Type B pancreatic cell (in vitro differentiated cells): ENCODE data around the gene EGR2. TPM values are rescaled to one million over a fixed set of nuclear protein-coding genes. Genes with fewer than 3 reads are reported as not detected.

ENCODE experiments used
- DNase-seq: peaks from one replicate; pipeline ENCODE4 v3.0.0; 2021; ENCODE audit warnings: mixed read lengths; ENCODE audit not compliant: unreplicated experiment; ENCODE audit errors: extremely low spot score
- H3K27ac Mint-ChIP-seq: 2 replicates; pipeline ENCODE4 v1.8.0; 2021; ENCODE audit warnings: mild to moderate bottlenecking, mixed read lengths
- H3K27me3 Mint-ChIP-seq: 2 replicates; pipeline ENCODE4 v1.8.0; 2021; ENCODE audit warnings: mixed read lengths
- H3K36me3 Mint-ChIP-seq: 2 replicates; pipeline ENCODE4 v1.8.0; 2021; ENCODE audit warnings: mixed read lengths
- H3K4me1 Mint-ChIP-seq: one replicate; pipeline ENCODE4 v1.8.0; 2021; ENCODE audit warnings: mixed read lengths; ENCODE audit not compliant: unreplicated experiment
- H3K4me3 Mint-ChIP-seq: 2 replicates; pipeline ENCODE4 v1.8.0; 2021; ENCODE audit warnings: mild to moderate bottlenecking, mixed read lengths
- H3K9me3 Mint-ChIP-seq: 2 replicates; pipeline ENCODE4 v1.8.0; 2021; ENCODE audit warnings: mixed read lengths
- CTCF ChIP-seq: fragments of 200-600 bp; sonication (generic); conservative IDR thresholded peaks from 2 replicates; pipeline ENCODE4 v1.5.0; 2021; ENCODE audit warnings: antibody characterized with exemption, mild to moderate bottlenecking
- total RNA-seq: library from RNA; stranded (reverse); gene quantifications from 2 replicates; pipeline ENCODE4 v1.2.1, GENCODE V29; 2021; ENCODE audit warnings: low replicate concordance

Gene EGR2
- total RNA-seq, 1 donor from 2014 or later = 26.7 TPM

GRCh38 chr10:62795100-62795499 lies 21.1 kb downstream of the EGR2 start:
- Mint-ChIP-seq H3K36me3 (no peaks in the 10 kb centered on the region), H3K27ac (no peak overlapping the region), H3K9me3 (no peaks in the 10 kb centered on the region), H3K4me3 (no peak overlapping the region), H3K4me1 (no peaks in the 10 kb centered on the region), H3K27me3 (peaks cover 30% of the 10 kb centered on the region)
- no peak for DNase-seq
- no peak for TF ChIP-seq CTCF

- H3K4me1 Mint-ChIP-seq = peaks cover 7% of the 10 kb centered on the region
- H3K27me3 Mint-ChIP-seq = peaks cover 29% of the 10 kb centered on the region
- TF ChIP-seq CTCF = no peak
- H3K36me3 Mint-ChIP-seq = no peaks in the 10 kb centered on the region
- H3K9me3 Mint-ChIP-seq = no peaks in the 10 kb centered on the region
- DNase-seq = no peak
- H3K27ac Mint-ChIP-seq = no peak overlapping the region
- no peak overlapping the region for H3K4me3 Mint-ChIP-seq
Observed at GRCh38 chr10:62794306-62794705, 21.9 kb downstream of the EGR2 start.

GRCh38 chr10:62792261-62792660 lies 23.9 kb downstream of the EGR2 start:
- DNase-seq = no peak
- H3K4me1 Mint-ChIP-seq = peaks cover 11% of the 10 kb centered on the region
- peaks cover 15% of the 10 kb centered on the region for H3K27me3 Mint-ChIP-seq
- H3K36me3 Mint-ChIP-seq = no peaks in the 10 kb centered on the region
- no peak for TF ChIP-seq CTCF
- H3K27ac Mint-ChIP-seq = no peak overlapping the region
- H3K4me3 Mint-ChIP-seq = no peak overlapping the region
- no peaks in the 10 kb centered on the region for H3K9me3 Mint-ChIP-seq

- Mint-ChIP-seq H3K27ac (no peak overlapping the region), H3K27me3 (peaks cover 9% of the 10 kb centered on the region), H3K36me3 (no peaks in the 10 kb centered on the region), H3K9me3 (no peaks in the 10 kb centered on the region), H3K4me1 (peaks cover 11% of the 10 kb centered on the region), H3K4me3 (no peak overlapping the region)
- no peak for TF ChIP-seq CTCF
- DNase-seq = no peak
Observed at GRCh38 chr10:62790571-62790970, 25.6 kb downstream of the EGR2 start.

- TF ChIP-seq CTCF = no peak
- no peak overlapping the region for H3K4me3 Mint-ChIP-seq
- H3K27me3 Mint-ChIP-seq = peaks cover 9% of the 10 kb centered on the region
Observed at GRCh38 chr10:62790019-62790555, 26.1 kb downstream of the EGR2 start.

More at GRCh38 chr10:62790019-62790555, 26.1 kb downstream of the EGR2 start:
- DNase-seq = no peak
- Mint-ChIP-seq H3K27ac (no peak overlapping the region), H3K9me3 (peaks cover 4% of the 10 kb centered on the region), H3K4me1 (peaks cover 11% of the 10 kb centered on the region), H3K36me3 (no peaks in the 10 kb centered on the region)
